GM11168 (cell line): ENCODE measurements around the gene PITPNM2.

ENCODE experiments used
- in situ Hi-C: fragments of 300-500 bp; cut with MboI; formaldehyde crosslinking; loops from one replicate; pipeline ENCODE4 v1.12.0; 2022; ENCODE audit warnings: low sequenced_read_pairs; ENCODE audit not compliant: unreplicated experiment

Gene PITPNM2

GRCh38 chr12:123101526-123101925, 49.4 kb downstream of the PITPNM2 start:
- in situ Hi-C loops: no loop called here
